ENCODE results near the gene GPBP1. TPM values are rescaled to one million over a fixed set of nuclear protein-coding genes. Genes with fewer than 3 reads are reported as not detected.
A peak's percentile ranks its signal among the peaks of the same experiment; 100 is the strongest.
"Not testable (repeated sequence)": the region's sequence is repeated elsewhere in the genome, so short reads cannot be mapped to it uniquely, and the experiment has no call there.

The GPBP1 gene
- total RNA-seq, 2 experiments from 2014 or later, result 91.8 to 116 TPM

DNA sequence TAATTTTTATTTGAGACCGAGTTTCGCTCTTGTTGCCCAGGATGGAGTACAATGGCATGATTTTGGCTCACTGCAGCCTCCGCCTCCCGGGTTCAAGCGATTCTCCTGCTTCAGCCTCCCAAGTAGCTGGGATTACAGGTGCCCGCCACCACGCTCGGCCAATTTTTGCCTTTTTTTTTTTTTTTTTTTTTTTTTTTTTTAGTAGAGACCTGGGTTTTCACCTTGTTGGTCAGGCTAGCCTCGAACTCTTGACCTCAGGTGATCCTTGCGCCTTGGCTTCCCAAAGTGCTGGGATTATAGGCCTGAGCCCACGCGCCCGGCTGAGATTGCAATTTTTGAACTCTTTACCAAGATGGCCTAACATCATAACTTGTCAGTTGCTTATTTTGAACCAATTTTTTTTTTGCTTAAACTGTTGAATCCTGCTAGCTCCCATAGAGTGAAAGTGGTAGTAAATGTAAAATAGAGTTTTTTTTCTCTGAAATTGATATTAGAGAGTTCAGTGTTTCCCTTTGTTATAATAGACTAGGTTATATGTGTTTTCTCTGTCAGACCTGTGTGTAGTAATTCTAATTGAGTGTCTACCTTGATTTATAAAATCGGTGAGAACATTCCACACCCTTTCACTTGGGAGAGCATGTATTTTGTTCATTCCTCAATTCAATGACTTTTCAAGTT, 3.8 kb downstream of the GPBP1 start:
- DNase-seq, result no peak
- no peaks in the 10 kb centered on the region for H3K9me3 Mint-ChIP-seq (ENCODE audit: low read depth)
- peaks cover 62% of the 10 kb centered on the region for H3K36me3 Mint-ChIP-seq (ENCODE audit: low read depth)
- peaks cover 49% of the 10 kb centered on the region for H3K4me1 Mint-ChIP-seq
- H3K4me3 Mint-ChIP-seq, result peak overlapping the region; percentile 83
- CTCF ChIA-PET, result interaction anchor here (0.8 to 2.4 kb wide), 4 partner anchors 10 to 42 kb away, joined by 3 to 9 read pairs (median 5); no protein-coding TSS in a partner anchor
- H3K27me3 Mint-ChIP-seq, result no peaks in the 10 kb centered on the region
- POLR2A ChIA-PET, result no interaction called here
- intact Hi-C loops (cut with DNase I, micrococcal nuclease), result loop anchor here (5.0 to 10.0 kb wide), 2 partner anchors 1183 to 1950 kb away; partner anchors contain the start of gene IL6ST (in 1 of the 2)
- no peak for ATAC-seq
- peak overlapping the region; percentile 60 for H3K27ac Mint-ChIP-seq

DNA sequence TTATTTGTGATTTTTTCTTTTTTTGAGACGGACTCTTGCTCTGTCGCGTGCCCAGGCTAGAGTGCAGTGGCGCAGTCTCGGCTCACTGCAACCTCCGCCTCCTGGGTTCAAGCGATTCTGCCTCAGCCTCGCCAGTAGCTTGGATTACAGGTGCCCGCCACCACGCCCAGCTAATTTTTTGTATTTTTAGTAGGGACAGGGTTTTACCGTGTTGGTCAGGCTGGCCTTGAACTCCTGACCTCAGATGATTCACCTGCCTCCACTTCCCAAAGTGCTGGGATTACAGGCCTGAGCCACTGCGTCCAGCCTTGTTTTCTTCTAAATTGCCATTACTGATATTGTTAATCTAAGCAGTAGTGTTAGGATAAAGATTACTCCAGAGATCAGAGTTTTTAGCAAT, 4.4 kb downstream of the GPBP1 start:
- H3K27me3 Mint-ChIP-seq; DNase-seq; H3K9me3 Mint-ChIP-seq (ENCODE audit: low read depth); ATAC-seq: not testable (repeated sequence)
- peaks cover 52% of the 10 kb centered on the region for H3K4me1 Mint-ChIP-seq
- peaks cover 63% of the 10 kb centered on the region for H3K36me3 Mint-ChIP-seq (ENCODE audit: low read depth)
- ChIA-PET CTCF (interaction anchor here (0.8 kb wide), 1 partner anchor 10 kb away, joined by 3 read pairs; no protein-coding TSS in a partner anchor), POLR2A (interaction anchor here (0.6 kb wide), 1 partner anchor 10 kb away, joined by 4 read pairs; no protein-coding TSS in a partner anchor)
- H3K4me3 Mint-ChIP-seq, result peak overlapping the region; percentile 83
- intact Hi-C loops (cut with DNase I, micrococcal nuclease), result loop anchor here (5.0 to 10.0 kb wide), 2 partner anchors 1183 to 1949 kb away; partner anchors contain the start of gene IL6ST (in 1 of the 2)
- peak overlapping the region; percentile 27 for H3K27ac Mint-ChIP-seq

DNA sequence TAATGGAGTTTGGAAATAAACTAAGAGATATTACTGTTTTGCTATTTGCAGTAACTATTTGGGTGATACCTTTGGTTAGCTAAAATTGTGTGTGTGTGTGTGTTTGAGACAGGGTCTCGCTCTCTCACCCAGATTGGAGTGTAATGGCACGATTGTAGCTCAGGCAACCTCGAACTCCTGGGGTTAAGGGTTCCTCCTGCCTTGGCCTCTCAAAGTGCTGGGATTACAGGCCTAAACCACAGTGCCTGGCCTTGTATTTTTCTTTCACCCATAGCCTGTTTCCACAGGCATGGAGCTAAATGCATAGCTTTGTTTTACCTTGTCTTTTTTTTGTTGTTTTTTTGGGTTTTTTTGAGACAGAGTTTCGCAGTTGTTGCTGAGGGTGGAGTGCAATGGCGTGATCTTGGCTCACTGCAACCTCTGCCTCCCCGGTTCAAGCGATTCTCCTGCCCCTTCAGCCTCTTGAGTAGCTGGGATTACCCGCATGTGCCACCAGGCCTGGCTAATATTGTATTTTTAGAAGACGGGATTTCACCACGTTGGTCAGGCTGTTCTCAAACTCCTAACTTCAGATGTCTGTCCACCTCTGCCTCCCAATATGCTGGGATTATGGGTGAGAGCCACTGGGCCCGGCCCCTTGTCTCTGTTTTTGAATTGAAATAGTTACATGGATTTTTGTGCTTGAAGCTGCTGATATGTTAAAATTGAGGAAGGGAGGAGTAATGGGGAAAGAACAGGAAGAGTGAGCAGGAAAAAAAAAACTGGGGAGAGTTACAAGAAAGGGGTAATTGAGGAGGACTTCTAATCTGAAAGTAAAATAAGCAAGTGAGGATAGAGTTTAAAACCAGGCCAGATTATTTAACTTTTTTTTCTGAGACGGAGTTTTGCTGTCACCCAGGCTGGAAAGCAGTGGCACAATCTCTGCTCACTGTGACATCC, 5.7 kb downstream of the GPBP1 start:
- peak overlapping the region; percentile 42 for H3K27ac Mint-ChIP-seq
- H3K27me3 Mint-ChIP-seq, result no peaks in the 10 kb centered on the region
- no peaks in the 10 kb centered on the region for H3K9me3 Mint-ChIP-seq (ENCODE audit: low read depth)
- intact Hi-C loops (cut with DNase I, micrococcal nuclease), result loop anchor here (5.0 to 10.0 kb wide), 2 partner anchors 1185 to 1948 kb away; partner anchors contain the start of gene IL6ST (in 1 of the 2)
- ATAC-seq, result no peak
- ChIA-PET CTCF (interaction anchor here (0.7 to 1.0 kb wide), 6 partner anchors 10 to 56 kb away, joined by 3 to 5 read pairs (median 3); no protein-coding TSS in a partner anchor), POLR2A (no interaction called here)
- H3K4me3 Mint-ChIP-seq, result peak overlapping the region; percentile 83
- peaks cover 61% of the 10 kb centered on the region for H3K4me1 Mint-ChIP-seq
- no peak for DNase-seq
- H3K36me3 Mint-ChIP-seq (ENCODE audit: low read depth), result peaks cover 74% of the 10 kb centered on the region

DNA sequence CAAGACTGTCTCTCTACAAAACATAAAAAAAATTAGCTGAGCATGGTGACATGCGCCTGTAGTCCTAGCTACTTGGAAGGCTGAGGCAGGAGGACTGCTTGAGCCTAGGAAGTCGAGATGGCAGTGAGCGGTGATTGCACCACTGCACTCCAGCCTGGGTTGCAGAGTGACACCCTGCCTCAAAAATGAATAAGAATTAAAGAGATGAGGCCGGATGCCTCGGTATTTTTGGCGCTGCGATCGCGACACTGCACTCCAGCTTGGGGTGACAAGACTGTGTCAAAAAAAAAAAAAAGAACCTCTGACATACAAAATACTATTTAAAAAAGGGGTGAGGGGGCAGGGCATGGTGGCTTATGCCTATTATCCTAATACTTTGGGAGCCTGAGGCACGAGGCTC, 7.3 kb downstream of the GPBP1 start:
- H3K4me1 Mint-ChIP-seq, result peaks cover 74% of the 10 kb centered on the region
- peak overlapping the region; percentile 83 for H3K4me3 Mint-ChIP-seq
- peak overlapping the region; percentile 65 for H3K27ac Mint-ChIP-seq
- no peaks in the 10 kb centered on the region for H3K9me3 Mint-ChIP-seq (ENCODE audit: low read depth)
- POLR2A ChIA-PET, result no interaction called here
- CTCF ChIA-PET, result interaction anchor here (1.2 kb wide), 1 partner anchor 34 kb away, joined by 5 read pairs; no protein-coding TSS in a partner anchor
- no peaks in the 10 kb centered on the region for H3K27me3 Mint-ChIP-seq
- peak; percentile 45 for DNase-seq
- intact Hi-C loops (cut with DNase I, micrococcal nuclease), result no loop called here
- peak; percentile 46 for ATAC-seq
- H3K36me3 Mint-ChIP-seq (ENCODE audit: low read depth), result peaks cover 73% of the 10 kb centered on the region

DNA sequence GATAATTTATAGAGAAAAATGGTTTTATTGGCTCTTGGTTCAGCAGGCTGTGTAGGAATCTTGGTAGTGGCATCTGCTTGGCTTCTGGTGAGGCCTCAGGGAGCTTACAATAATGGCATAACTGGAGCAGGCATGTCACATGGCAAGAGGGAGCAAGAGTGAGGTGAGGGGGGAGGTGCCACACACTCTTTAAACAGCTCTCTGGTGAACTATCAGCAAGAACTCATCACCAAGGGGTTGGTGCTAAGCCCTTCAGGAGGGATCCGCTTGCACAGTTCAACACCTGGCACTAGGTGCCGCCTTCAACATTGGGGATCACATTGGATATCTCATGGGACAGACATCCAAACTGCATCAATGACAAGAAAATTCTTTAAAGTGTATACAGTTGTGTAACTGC, 10.5 kb downstream of the GPBP1 start:
- POLR2A ChIA-PET, result no interaction called here
- CTCF ChIA-PET, result interaction anchor here (0.6 to 1.5 kb wide), 3 partner anchors 35 to 44 kb away, joined by 3 read pairs; no protein-coding TSS in a partner anchor
- peak; percentile 20 for DNase-seq
- no peaks in the 10 kb centered on the region for H3K27me3 Mint-ChIP-seq
- H3K36me3 Mint-ChIP-seq (ENCODE audit: low read depth), result peaks cover 55% of the 10 kb centered on the region
- peaks cover 87% of the 10 kb centered on the region for H3K4me1 Mint-ChIP-seq
- intact Hi-C loops (cut with DNase I, micrococcal nuclease), result no loop called here
- H3K9me3 Mint-ChIP-seq (ENCODE audit: low read depth), result no peaks in the 10 kb centered on the region
- no peak overlapping the region for H3K4me3 Mint-ChIP-seq
- peak; percentile 72 for ATAC-seq
- peak overlapping the region; percentile 53 for H3K27ac Mint-ChIP-seq

DNA sequence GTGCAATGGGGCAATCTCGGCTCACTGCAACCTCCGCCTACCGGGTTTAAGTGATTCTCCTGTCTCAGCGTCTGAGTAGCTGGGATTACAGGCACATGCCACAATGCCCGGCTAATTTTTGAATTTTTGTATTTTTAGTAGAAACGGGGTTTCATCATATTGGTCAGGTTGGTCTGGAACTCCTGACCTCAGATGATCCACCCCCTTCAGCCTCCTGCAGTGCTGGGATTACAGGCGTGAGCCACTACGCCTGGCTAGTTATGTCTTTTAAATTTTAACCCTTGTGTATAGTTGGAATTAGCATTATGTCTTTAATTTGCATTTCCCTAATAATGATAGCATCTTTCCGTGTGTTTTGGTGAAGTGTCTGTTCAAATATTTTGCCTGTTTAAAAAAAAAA, 11.5 kb downstream of the GPBP1 start:
- Mint-ChIP-seq H3K27ac (peak overlapping the region; percentile 11), H3K27me3 (no peaks in the 10 kb centered on the region), H3K9me3 (ENCODE audit: low read depth) (no peaks in the 10 kb centered on the region), H3K4me1 (peaks cover 86% of the 10 kb centered on the region), H3K36me3 (ENCODE audit: low read depth) (peaks cover 49% of the 10 kb centered on the region), H3K4me3 (no peak overlapping the region)
- DNase-seq (no peak), ATAC-seq (no peak)
- POLR2A ChIA-PET, result no interaction called here
- intact Hi-C loops (cut with DNase I, micrococcal nuclease), result no loop called here
- CTCF ChIA-PET, result no interaction called here

DNA sequence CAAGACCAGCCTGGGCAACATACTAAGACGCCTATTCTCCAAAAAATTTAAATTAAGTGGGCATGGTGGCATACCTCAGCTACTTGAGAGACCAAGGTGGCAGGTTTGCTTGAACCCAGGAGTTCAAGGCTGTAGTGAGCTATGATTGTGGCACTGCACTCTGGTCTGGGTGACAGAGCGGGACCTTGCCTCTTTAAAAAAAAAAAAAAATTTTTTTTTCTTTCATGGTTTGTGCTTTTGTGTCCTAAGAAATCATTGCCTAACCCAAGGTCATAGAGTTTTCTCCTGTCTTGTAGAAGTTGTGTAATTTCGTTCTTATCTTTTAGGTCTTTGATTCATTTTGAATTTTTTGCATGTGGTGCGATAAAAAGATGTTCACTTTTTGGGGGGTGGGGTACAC, 12.3 kb downstream of the GPBP1 start:
- H3K36me3 Mint-ChIP-seq (ENCODE audit: low read depth), result peaks cover 40% of the 10 kb centered on the region
- no peak for DNase-seq
- no peaks in the 10 kb centered on the region for H3K9me3 Mint-ChIP-seq (ENCODE audit: low read depth)
- ChIA-PET POLR2A (no interaction called here), CTCF (no interaction called here)
- H3K4me1 Mint-ChIP-seq, result peaks cover 83% of the 10 kb centered on the region
- intact Hi-C loops (cut with DNase I, micrococcal nuclease), result no loop called here
- H3K4me3 Mint-ChIP-seq, result no peak overlapping the region
- H3K27me3 Mint-ChIP-seq, result no peaks in the 10 kb centered on the region
- ATAC-seq, result no peak
- H3K27ac Mint-ChIP-seq, result no peak overlapping the region

DNA sequence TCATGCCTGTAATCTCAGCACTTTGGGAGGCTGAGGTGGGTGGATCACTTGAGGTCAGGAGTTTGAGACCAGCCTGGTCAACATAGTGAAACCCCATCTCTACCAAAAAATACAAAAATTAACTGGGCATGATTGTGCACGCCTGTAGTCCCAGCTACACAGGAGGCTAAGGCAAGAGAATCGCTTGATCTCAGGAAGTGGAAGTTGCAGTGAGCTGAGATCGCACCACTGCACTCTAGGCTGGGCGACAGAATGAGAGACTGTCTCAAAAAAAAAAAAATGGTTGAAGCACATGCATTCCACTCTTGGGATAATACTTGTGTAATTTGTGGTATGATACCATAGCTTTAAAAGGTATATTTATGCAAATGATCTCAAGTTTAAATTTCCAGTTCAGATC, 14.1 kb downstream of the GPBP1 start:
- ATAC-seq, result not testable (repeated sequence)

DNA sequence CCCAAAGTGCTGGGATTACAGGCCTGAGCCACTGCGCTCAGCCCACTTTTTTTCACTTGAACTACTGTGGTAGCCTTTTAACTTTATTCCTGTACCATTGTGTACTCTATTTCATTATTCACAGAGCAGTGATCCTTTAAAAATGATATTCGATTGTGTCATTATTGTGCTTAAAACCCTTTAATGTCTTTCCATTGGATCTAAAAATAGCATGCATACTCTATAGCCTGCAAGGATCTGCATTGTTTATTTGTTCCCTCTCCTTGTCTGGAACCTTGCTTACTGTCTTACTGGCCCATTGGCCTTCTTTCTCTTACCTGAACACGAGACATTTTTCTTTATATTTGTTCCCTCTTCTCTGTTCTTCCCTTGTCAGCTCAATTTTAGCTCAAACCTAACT, 15.7 kb downstream of the GPBP1 start:
- Mint-ChIP-seq H3K4me3 (no peak overlapping the region), H3K9me3 (ENCODE audit: low read depth) (no peaks in the 10 kb centered on the region), H3K4me1 (peaks cover 90% of the 10 kb centered on the region), H3K27ac (peak overlapping the region; percentile 29), H3K27me3 (no peaks in the 10 kb centered on the region), H3K36me3 (ENCODE audit: low read depth) (peaks cover 45% of the 10 kb centered on the region)
- ATAC-seq (no peak), DNase-seq (no peak)
- ChIA-PET CTCF (interaction anchor here (0.9 to 1.2 kb wide), 5 partner anchors 10 to 30 kb away, joined by 3 to 5 read pairs (median 4); no protein-coding TSS in a partner anchor), POLR2A (interaction anchor here (0.5 to 0.6 kb wide), 2 partner anchors 64 to 150 kb away, joined by 4 to 5 read pairs; no protein-coding TSS in a partner anchor)
- intact Hi-C loops (cut with DNase I, micrococcal nuclease), result loop anchor here in 1 of 2 experiments (2.0 kb wide), 1 partner anchor 15 kb away; the partner anchor contains the start of gene GPBP1

More for the DNA sequence above, 14.1 kb downstream of the GPBP1 start:
- ChIA-PET CTCF (interaction anchor here (0.6 to 2.2 kb wide), 3 partner anchors 10 to 462 kb away, joined by 3 to 6 read pairs (median 3); no protein-coding TSS in a partner anchor), POLR2A (interaction anchor here (0.6 kb wide), 2 partner anchors 10 to 40 kb away, joined by 3 to 4 read pairs; no protein-coding TSS in a partner anchor)
- DNase-seq; H3K9me3 Mint-ChIP-seq (ENCODE audit: low read depth); H3K27me3 Mint-ChIP-seq: not testable (repeated sequence)
- Mint-ChIP-seq H3K4me3 (peak overlapping the region; percentile 17), H3K36me3 (ENCODE audit: low read depth) (peaks cover 46% of the 10 kb centered on the region), H3K27ac (peak overlapping the region; percentile 42), H3K4me1 (peaks cover 87% of the 10 kb centered on the region)
- intact Hi-C loops (cut with DNase I, micrococcal nuclease), result loop anchor here in 1 of 2 experiments (2.0 kb wide), 1 partner anchor 13 kb away; the partner anchor contains the start of gene GPBP1

DNA sequence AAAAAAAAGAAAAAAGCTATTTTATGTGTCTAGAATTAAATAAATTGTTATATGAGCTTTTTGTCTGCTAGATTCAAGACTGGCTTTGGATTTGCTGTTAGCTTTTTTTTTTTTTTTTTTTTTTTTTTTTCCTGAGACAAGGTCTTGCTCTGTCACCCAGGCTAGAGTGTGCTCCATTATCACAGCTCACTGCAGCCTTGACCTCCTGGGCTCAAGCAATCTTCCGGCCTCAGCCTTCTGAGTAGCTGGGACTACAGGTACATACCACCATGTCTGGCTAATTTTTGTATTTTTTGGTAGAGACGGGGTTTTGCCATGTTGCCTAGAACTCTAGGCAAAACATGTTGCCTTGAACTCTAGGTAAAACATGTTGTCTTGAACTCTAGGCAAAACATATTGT, 16.7 kb downstream of the GPBP1 start:
- ChIA-PET CTCF (interaction anchor here (0.6 to 1.1 kb wide), 4 partner anchors 14 to 1447 kb away, joined by 3 to 7 read pairs (median 4); no protein-coding TSS in a partner anchor), POLR2A (interaction anchor here (0.6 kb wide), 3 partner anchors 170 to 1663 kb away, joined by 3 to 5 read pairs (median 3); no protein-coding TSS in a partner anchor)
- H3K27me3 Mint-ChIP-seq, result no peaks in the 10 kb centered on the region
- H3K36me3 Mint-ChIP-seq (ENCODE audit: low read depth), result peaks cover 45% of the 10 kb centered on the region
- intact Hi-C loops (cut with DNase I, micrococcal nuclease), result loop anchor here in 1 of 2 experiments (1.0 kb wide), 1 partner anchor 8 kb away; no protein-coding TSS in a partner anchor
- H3K27ac Mint-ChIP-seq, result no peak overlapping the region
- no peak overlapping the region for H3K4me3 Mint-ChIP-seq
- no peak for ATAC-seq
- no peaks in the 10 kb centered on the region for H3K9me3 Mint-ChIP-seq (ENCODE audit: low read depth)
- no peak for DNase-seq
- peaks cover 90% of the 10 kb centered on the region for H3K4me1 Mint-ChIP-seq
